MM.1S (cell line): ENCODE measurements around the gene SLC43A3.
A peak's percentile ranks its signal among the peaks of the same experiment; 100 is the strongest.

Experiments
- DNase-seq: peaks from one replicate; pipeline ENCODE4 v3.0.0-alpha.2; 2015
- H2AFZ ChIP-seq: fragments of 300-600 bp; sonication (generic); 2 replicates; pipeline ENCODE4 v1.6.0; 2016; ENCODE audit warnings: antibody characterized with exemption, low read length
- H3F3A ChIP-seq: fragments of 300-600 bp; sonication (generic); 2 replicates; pipeline ENCODE4 v1.6.1; 2016; ENCODE audit warnings: mild to moderate bottlenecking, antibody characterized with exemption, low read length, moderate library complexity, mixed read lengths; ENCODE audit not compliant: insufficient read depth
- H3K27ac ChIP-seq: fragments of 300-600 bp; sonication (generic); 2 replicates; pipeline ENCODE4 v1.5.1; 2016; ENCODE audit warnings: mild to moderate bottlenecking, low read length
- H3K27me3 ChIP-seq: fragments of 300-600 bp; sonication (generic); replicated peaks from 2 replicates; pipeline ENCODE4 v1.6.0; 2016; ENCODE audit warnings: low read length; ENCODE audit not compliant: insufficient read depth
- H3K36me3 ChIP-seq: fragments of 300-600 bp; sonication (generic); replicated peaks from 2 replicates; pipeline ENCODE4 v1.6.1; 2016; ENCODE audit warnings: mild to moderate bottlenecking, low read length, mixed read lengths; ENCODE audit not compliant: insufficient read depth
- H3K4me1 ChIP-seq: fragments of 300-600 bp; sonication (generic); 2 replicates; pipeline ENCODE4 v1.6.1; 2016; ENCODE audit warnings: low read length, mixed read lengths
- H3K4me2 ChIP-seq: fragments of 300-600 bp; sonication (generic); 2 replicates; pipeline ENCODE4 v1.6.0; 2016; ENCODE audit warnings: low read depth, low read length
- H3K4me3 ChIP-seq: fragments of 300-600 bp; sonication (generic); 2 replicates; pipeline ENCODE4 v1.5.1; 2016; ENCODE audit warnings: low read length, mixed read lengths
- H3K79me2 ChIP-seq: fragments of 300-600 bp; sonication (generic); 2 replicates; pipeline ENCODE4 v1.6.1; 2016; ENCODE audit warnings: mixed run types, low read length, mixed read lengths
- H3K9ac ChIP-seq: fragments of 300-600 bp; sonication (generic); 2 replicates; pipeline ENCODE4 v1.6.1; 2016; ENCODE audit warnings: low read length, mixed read lengths
- H3K9me2 ChIP-seq: fragments of 300-600 bp; sonication (generic); replicated peaks from 2 replicates; pipeline ENCODE4 v1.6.1; 2016; ENCODE audit warnings: mild to moderate bottlenecking, low read length, mixed read lengths; ENCODE audit not compliant: insufficient read depth
- H3K9me3 ChIP-seq: fragments of 300-600 bp; sonication (generic); replicated peaks from 2 replicates; pipeline ENCODE4 v1.6.1; 2016; ENCODE audit warnings: mild to moderate bottlenecking, low read length, mixed read lengths; ENCODE audit not compliant: insufficient read depth
- H4K20me1 ChIP-seq: fragments of 300-600 bp; sonication (generic); 2 replicates; pipeline ENCODE4 v1.6.1; 2016; ENCODE audit warnings: mild to moderate bottlenecking, low read length, moderate library complexity, mixed read lengths; ENCODE audit not compliant: insufficient read depth
- CTCF ChIP-seq: fragments of 300-600 bp; sonication (generic); IDR thresholded peaks from 2 replicates; pipeline ENCODE4 v1.5.1; 2016; ENCODE audit warnings: antibody characterized with exemption, low read length, mixed read lengths
- EZH2 ChIP-seq: fragments of 300-600 bp; sonication (generic); optimal IDR thresholded peaks from 2 replicates; pipeline ENCODE3; 2017; ENCODE audit warnings: low read depth, mild to moderate bottlenecking, antibody characterized with exemption, low read length, mixed read lengths
- EZH2phosphoT487 ChIP-seq: fragments of 300-600 bp; sonication (generic); IDR thresholded peaks from 2 replicates; pipeline ENCODE4 v1.6.1; 2018; ENCODE audit warnings: antibody characterized with exemption, low read length

SLC43A3 gene

GRCh38 chr11:57460758-57461749 is 34.1 kb upstream of the SLC43A3 start:
- H3K9ac ChIP-seq, result peak overlapping the region; percentile 40; the same call in 1 of the 2 replicates
- peaks cover 13% of the 10 kb centered on the region for H3K27me3 ChIP-seq
- no peaks in the 10 kb centered on the region for H4K20me1 ChIP-seq
- H2AFZ ChIP-seq, result peak overlapping the region; percentile 78
- H3K4me1 ChIP-seq, result peaks cover 17% of the 10 kb centered on the region
- H3K9me3 ChIP-seq, result no peaks in the 10 kb centered on the region
- H3K9me2 ChIP-seq, result no peaks in the 10 kb centered on the region
- no peaks in the 10 kb centered on the region for H3K36me3 ChIP-seq
- H3K4me3 ChIP-seq, result peak overlapping the region; percentile 61
- H3K27ac ChIP-seq, result no peak overlapping the region
- H3F3A ChIP-seq, result 0 out of 2 replicates have a peak, but pooled peaks cover 3% of the 10 kb centered on the region
- H3K4me2 ChIP-seq, result peak overlapping the region; percentile 78
- TF ChIP-seq EZH2phosphoT487, result no peak
- TF ChIP-seq CTCF, result no peak
- TF ChIP-seq EZH2, result no peak
- DNase-seq, result no peak
- no peaks in the 10 kb centered on the region for H3K79me2 ChIP-seq

GRCh38 chr11:57460022-57460757 is 33.3 kb upstream of the SLC43A3 start, which contains the start of gene RTN4RL2:
Gene RTN4RL2, plus strand, starts transcription at chr11:57460528. Its CDS starts 338 bp downstream, at chr11:57460866.
- no peak for DNase-seq
- Histone ChIP-seq H3F3A (0 out of 2 replicates have a peak, but pooled peaks cover 3% of the 10 kb centered on the region), H3K79me2 (no peaks in the 10 kb centered on the region), H3K9me3 (no peaks in the 10 kb centered on the region), H2AFZ (peak within 1 kb of the TSS; percentile 91), H3K9ac (peak within 1 kb of the TSS; percentile 40; the same call in 1 of the 2 replicates), H3K4me1 (peaks cover 17% of the 10 kb centered on the region), H4K20me1 (no peaks in the 10 kb centered on the region), H3K4me3 (peak within 1 kb of the TSS; percentile 71), H3K36me3 (no peaks in the 10 kb centered on the region), H3K27me3 (peaks cover 13% of the 10 kb centered on the region), H3K9me2 (no peaks in the 10 kb centered on the region), H3K27ac (no peak within 1 kb of the TSS), H3K4me2 (peak within 1 kb of the TSS; percentile 96)
- no peak for TF ChIP-seq EZH2phosphoT487
- TF ChIP-seq EZH2, result no peak
- TF ChIP-seq CTCF, result no peak

- Histone ChIP-seq H4K20me1 (no peaks in the 10 kb centered on the region), H2AFZ (peak overlapping the region; percentile 91), H3K9me2 (no peaks in the 10 kb centered on the region), H3K79me2 (no peaks in the 10 kb centered on the region), H3K9ac (no peak overlapping the region), H3K9me3 (no peaks in the 10 kb centered on the region), H3K27me3 (peaks cover 13% of the 10 kb centered on the region), H3K27ac (no peak overlapping the region), H3K4me1 (peaks cover 17% of the 10 kb centered on the region), H3K4me3 (peak overlapping the region; percentile 71), H3K4me2 (peak overlapping the region; percentile 96), H3F3A (0 out of 2 replicates have a peak, but pooled peaks cover 3% of the 10 kb centered on the region), H3K36me3 (no peaks in the 10 kb centered on the region)
- DNase-seq, result no peak
- TF ChIP-seq EZH2 (no peak), EZH2phosphoT487 (no peak), CTCF (no peak)
Observed at GRCh38 chr11:57459164-57460021, 32.5 kb upstream of the SLC43A3 start.
